ENCODE measurements around the gene NELFA. TPM values are rescaled to one million over a fixed set of nuclear protein-coding genes. Genes with fewer than 3 reads are reported as not detected.
A peak's percentile ranks its signal among the peaks of the same experiment; 100 is the strongest.

Gene NELFA
- total RNA-seq, 1 donor from 2014 or later, result 22.7 TPM

DNA sequence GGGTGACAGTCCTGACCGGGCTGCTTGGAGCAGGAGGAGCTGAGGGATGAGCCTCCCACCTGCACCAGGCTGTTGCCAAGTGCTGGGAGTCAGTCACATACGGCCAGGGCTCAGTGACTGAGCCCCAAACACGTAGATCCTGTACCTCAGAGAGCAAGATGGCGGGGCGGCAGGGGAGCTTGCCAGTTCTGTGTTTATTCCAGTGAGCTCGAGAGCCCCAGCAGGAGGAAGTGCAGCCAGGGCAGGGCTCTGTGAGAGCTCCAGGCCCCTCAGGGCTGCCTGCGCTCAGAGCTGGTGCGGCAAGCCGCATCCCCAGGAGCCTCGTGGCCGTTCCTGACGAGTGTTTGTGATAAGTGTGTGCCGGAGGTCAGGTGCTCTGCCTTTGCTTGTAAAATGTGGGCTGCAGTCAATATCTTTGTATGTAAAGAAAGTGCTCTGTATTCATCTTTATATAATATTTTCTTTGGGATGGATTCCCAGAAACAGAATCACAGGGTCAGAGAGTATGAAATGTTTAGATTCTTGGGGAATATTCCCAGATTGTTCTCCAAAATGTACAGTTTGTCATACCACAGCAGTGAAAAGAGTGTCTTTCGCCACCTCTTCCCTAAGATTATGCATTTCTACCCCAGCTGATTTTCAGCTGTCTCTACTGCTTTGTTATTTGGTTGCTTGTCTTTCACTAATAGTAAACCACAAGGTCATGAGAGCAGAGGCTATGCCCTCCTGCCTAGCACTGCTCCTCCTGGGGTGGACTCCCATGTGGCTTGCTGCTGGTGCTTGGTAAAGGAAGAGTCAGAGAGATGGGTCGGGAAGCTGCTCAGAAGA lies 50.3 kb downstream of the NELFA start:
- Histone ChIP-seq H3K4me1 (no peaks in the 10 kb centered on the region), H3K4me3 (no peak overlapping the region), H3K36me3 (peaks cover 82% of the 10 kb centered on the region), H3K27ac (no peak overlapping the region), H3K27me3 (no peaks in the 10 kb centered on the region), H3K9me3 (no peaks in the 10 kb centered on the region)
- TF ChIP-seq, protein P1, sequence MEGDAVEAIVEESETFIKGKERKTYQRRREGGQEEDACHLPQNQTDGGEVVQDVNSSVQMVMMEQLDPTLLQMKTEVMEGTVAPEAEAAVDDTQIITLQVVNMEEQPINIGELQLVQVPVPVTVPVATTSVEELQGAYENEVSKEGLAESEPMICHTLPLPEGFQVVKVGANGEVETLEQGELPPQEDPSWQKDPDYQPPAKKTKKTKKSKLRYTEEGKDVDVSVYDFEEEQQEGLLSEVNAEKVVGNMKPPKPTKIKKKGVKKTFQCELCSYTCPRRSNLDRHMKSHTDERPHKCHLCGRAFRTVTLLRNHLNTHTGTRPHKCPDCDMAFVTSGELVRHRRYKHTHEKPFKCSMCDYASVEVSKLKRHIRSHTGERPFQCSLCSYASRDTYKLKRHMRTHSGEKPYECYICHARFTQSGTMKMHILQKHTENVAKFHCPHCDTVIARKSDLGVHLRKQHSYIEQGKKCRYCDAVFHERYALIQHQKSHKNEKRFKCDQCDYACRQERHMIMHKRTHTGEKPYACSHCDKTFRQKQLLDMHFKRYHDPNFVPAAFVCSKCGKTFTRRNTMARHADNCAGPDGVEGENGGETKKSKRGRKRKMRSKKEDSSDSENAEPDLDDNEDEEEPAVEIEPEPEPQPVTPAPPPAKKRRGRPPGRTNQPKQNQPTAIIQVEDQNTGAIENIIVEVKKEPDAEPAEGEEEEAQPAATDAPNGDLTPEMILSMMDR (IDR thresholded peaks at IDR 0.05), result no peak
- peak; percentile 85 for ATAC-seq
- peak; percentile 78 for DNase-seq
- intact Hi-C loops (cut with DNase I), result no loop called here

DNA sequence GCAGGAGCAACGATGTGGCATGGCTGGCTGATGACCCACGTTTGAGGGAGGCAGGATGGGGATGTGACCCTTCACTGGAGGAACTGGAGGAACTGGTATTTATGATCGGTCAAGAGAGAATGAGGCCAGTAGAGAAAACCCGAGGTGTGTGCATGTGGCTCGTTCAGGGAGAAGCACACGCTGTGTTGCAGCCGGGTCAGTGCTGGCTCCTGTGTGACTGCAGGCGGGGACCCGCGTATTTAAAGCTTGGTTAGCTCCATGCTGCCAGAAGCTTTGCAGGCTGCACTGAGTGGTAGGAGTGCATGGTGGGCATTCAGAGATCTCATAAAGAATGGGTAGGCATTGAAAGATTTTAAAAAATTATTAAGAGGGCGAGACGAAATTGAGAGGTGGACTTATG lies 52.1 kb downstream of the NELFA start:
- no peak overlapping the region for H3K4me3 ChIP-seq
- no peak overlapping the region for H3K27ac ChIP-seq
- H3K9me3 ChIP-seq, result no peaks in the 10 kb centered on the region
- H3K36me3 ChIP-seq, result peaks cover 75% of the 10 kb centered on the region
- H3K27me3 ChIP-seq, result no peaks in the 10 kb centered on the region
- ATAC-seq, result no peak
- intact Hi-C loops (cut with DNase I), result no loop called here
- TF ChIP-seq, protein P1 (IDR thresholded peaks at IDR 0.05), result no peak
- DNase-seq, result no peak
- no peaks in the 10 kb centered on the region for H3K4me1 ChIP-seq

DNA sequence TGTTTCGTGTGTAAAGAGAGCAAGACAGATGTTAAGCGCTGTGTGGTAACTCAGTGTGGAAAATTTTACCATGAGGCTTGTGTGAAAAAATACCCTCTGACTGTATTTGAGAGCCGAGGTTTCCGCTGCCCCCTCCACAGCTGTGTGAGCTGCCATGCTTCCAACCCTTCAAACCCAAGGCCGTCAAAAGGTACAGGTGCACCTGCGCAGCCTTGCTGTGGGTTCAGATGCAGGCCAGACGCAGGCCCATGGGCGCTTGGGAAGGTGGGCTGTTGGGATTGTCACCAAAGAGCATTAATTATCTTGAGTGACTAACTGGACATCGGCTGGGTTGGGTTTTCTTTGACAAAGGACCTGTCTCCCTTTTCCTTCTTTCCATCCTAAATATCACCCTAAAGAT lies 55.4 kb downstream of the NELFA start:
- intact Hi-C loops (cut with DNase I), result no loop called here
- DNase-seq, result no peak

DNA sequence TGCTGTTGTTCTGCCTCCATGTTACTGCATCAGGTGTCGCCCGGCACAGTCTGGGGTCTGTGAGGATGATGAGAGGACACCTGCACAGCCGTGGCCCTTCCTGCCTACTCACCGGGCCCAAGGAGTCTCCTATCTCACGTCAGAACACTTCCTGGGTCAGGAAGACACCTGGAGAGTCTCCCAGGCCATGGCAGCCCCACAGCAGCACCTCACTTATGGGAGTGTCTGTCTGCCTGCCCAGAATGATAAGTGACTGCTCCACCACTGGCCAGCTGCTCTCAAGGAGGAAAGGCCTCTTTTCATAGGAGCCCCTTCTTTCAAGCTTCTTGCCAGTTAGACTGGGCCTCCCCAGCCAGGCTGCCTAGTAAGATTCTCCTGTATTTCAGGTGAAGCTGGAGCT lies 56.1 kb downstream of the NELFA start:
- intact Hi-C loops (cut with DNase I), result no loop called here
- TF ChIP-seq, protein P1 (IDR thresholded peaks at IDR 0.05), result no peak
- no peak overlapping the region for H3K4me3 ChIP-seq

More for the DNA sequence above, 55.4 kb downstream of the NELFA start:
- Histone ChIP-seq H3K4me3 (no peak overlapping the region), H3K9me3 (no peaks in the 10 kb centered on the region), H3K27me3 (no peaks in the 10 kb centered on the region), H3K4me1 (no peaks in the 10 kb centered on the region), H3K27ac (no peak overlapping the region), H3K36me3 (peaks cover 49% of the 10 kb centered on the region)
- TF ChIP-seq, protein P1 (IDR thresholded peaks at IDR 0.05), result no peak
- ATAC-seq, result no peak

DNA sequence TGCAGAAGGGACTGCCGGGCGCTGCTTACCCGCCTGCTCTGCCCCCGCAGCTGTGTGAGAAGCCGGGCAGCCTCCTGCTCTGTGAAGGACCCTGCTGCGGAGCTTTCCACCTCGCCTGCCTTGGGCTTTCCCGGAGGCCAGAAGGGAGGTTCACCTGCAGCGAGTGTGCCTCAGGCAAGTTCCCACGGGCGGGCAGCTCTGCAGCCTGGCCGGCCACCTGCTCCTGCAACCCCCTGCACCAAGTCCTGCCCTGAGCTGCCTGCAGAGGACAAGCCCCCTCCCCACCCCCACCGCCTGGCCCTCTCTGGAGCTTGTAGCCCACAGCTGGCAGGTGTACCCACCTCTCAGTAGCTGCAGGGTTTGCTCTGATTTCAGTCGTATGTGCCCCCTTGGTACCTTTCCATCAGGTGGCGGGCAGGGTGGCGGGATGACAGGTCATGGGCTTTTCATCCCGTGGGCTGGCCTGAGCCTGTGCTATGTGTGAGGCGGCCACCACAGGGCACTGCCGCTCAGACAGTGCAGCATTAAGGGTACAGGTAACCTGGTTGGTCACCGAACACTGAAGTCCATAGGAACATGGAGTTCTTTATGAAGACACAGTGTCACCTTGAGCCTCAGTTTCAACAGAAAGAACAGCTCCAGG lies 56.6 kb downstream of the NELFA start:
- no peak overlapping the region for H3K27ac ChIP-seq
- no peaks in the 10 kb centered on the region for H3K4me1 ChIP-seq
- no peak for DNase-seq
- H3K27me3 ChIP-seq, result no peaks in the 10 kb centered on the region
- no peak for ATAC-seq
- H3K36me3 ChIP-seq, result peaks cover 42% of the 10 kb centered on the region
- no peaks in the 10 kb centered on the region for H3K9me3 ChIP-seq
- no peak overlapping the region for H3K4me3 ChIP-seq
- intact Hi-C loops (cut with DNase I), result no loop called here
- TF ChIP-seq, protein P1 (IDR thresholded peaks at IDR 0.05), result no peak

More for the DNA sequence above, 56.1 kb downstream of the NELFA start:
- no peaks in the 10 kb centered on the region for H3K9me3 ChIP-seq
- no peak overlapping the region for H3K27ac ChIP-seq
- ATAC-seq (no peak), DNase-seq (no peak)
- peaks cover 43% of the 10 kb centered on the region for H3K36me3 ChIP-seq
- H3K4me1 ChIP-seq, result no peaks in the 10 kb centered on the region
- no peaks in the 10 kb centered on the region for H3K27me3 ChIP-seq

Data from upper lobe of right lung (tissue), 1 donor.